Activated naive CD8-positive, alpha-beta T cell treated with anti-CD3 and anti-CD28 coated beads for 36 hours (primary cell): ENCODE data around the gene SNTG2. TPM values are rescaled to one million over a fixed set of nuclear protein-coding genes. Genes with fewer than 3 reads are reported as not detected.
"Not testable (repeated sequence)": the region's sequence is repeated elsewhere in the genome, so short reads cannot be mapped to it uniquely, and the experiment has no call there.

ENCODE experiments used
- DNase-seq: peaks from one replicate; pipeline ENCODE4 v3.0.0; 2021
- H3K27ac Mint-ChIP-seq: one replicate; pipeline ENCODE4 v1.8.0; 2022; ENCODE audit warnings: mild to moderate bottlenecking, moderate library complexity, mixed read lengths
- H3K27me3 Mint-ChIP-seq: one replicate; pipeline ENCODE4 v1.8.0; 2022; ENCODE audit warnings: mild to moderate bottlenecking, mixed read lengths
- H3K36me3 Mint-ChIP-seq: one replicate; pipeline ENCODE4 v1.8.0; 2021; ENCODE audit warnings: mild to moderate bottlenecking, mixed read lengths
- H3K4me1 Mint-ChIP-seq: one replicate; pipeline ENCODE4 v1.8.0; 2021; ENCODE audit warnings: mixed read lengths
- H3K4me3 Mint-ChIP-seq: one replicate; pipeline ENCODE4 v1.8.0; 2022; ENCODE audit warnings: mild to moderate bottlenecking, moderate library complexity, mixed read lengths
- H3K9me3 Mint-ChIP-seq: one replicate; pipeline ENCODE4 v1.8.0; 2022; ENCODE audit warnings: mixed read lengths
- total RNA-seq, 2 experiments: library from RNA; stranded (reverse); gene quantifications; one replicate each; pipeline ENCODE4 v1.2.3, GENCODE V29; 2021

The SNTG2 gene
- total RNA-seq, 2 experiments from 2014 or later: 3.6 to 3.8 TPM

- H3K36me3 Mint-ChIP-seq: no peaks in the 10 kb centered on the region
- no peak overlapping the region for H3K27ac Mint-ChIP-seq
- no peaks in the 10 kb centered on the region for H3K4me1 Mint-ChIP-seq
- no peaks in the 10 kb centered on the region for H3K9me3 Mint-ChIP-seq
- DNase-seq: no peak
- H3K4me3 Mint-ChIP-seq: no peak overlapping the region
- no peaks in the 10 kb centered on the region for H3K27me3 Mint-ChIP-seq
Observed at GRCh38 chr2:1227274-1227900, 276.7 kb downstream of the SNTG2 start.

GRCh38 chr2:1229596-1229995 is 278.9 kb downstream of the SNTG2 start:
- H3K9me3 Mint-ChIP-seq, H3K4me1 Mint-ChIP-seq, H3K27ac Mint-ChIP-seq, H3K36me3 Mint-ChIP-seq, DNase-seq, H3K27me3 Mint-ChIP-seq, H3K4me3 Mint-ChIP-seq: not testable (repeated sequence)

- Mint-ChIP-seq H3K27me3 (no peaks in the 10 kb centered on the region), H3K36me3 (no peaks in the 10 kb centered on the region), H3K27ac (no peak overlapping the region), H3K4me1 (no peaks in the 10 kb centered on the region), H3K4me3 (no peak overlapping the region), H3K9me3 (no peaks in the 10 kb centered on the region)
- DNase-seq: no peak
Observed at GRCh38 chr2:1230155-1230893, 279.7 kb downstream of the SNTG2 start.

GRCh38 chr2:1231466-1232063 is 280.9 kb downstream of the SNTG2 start:
- no peak overlapping the region for H3K4me3 Mint-ChIP-seq
- no peaks in the 10 kb centered on the region for H3K36me3 Mint-ChIP-seq
- H3K4me1 Mint-ChIP-seq: no peaks in the 10 kb centered on the region
- no peak overlapping the region for H3K27ac Mint-ChIP-seq
- no peaks in the 10 kb centered on the region for H3K9me3 Mint-ChIP-seq
- no peak for DNase-seq
- no peaks in the 10 kb centered on the region for H3K27me3 Mint-ChIP-seq

GRCh38 chr2:1233281-1233680 is 282.6 kb downstream of the SNTG2 start:
- no peaks in the 10 kb centered on the region for H3K9me3 Mint-ChIP-seq
- no peaks in the 10 kb centered on the region for H3K4me1 Mint-ChIP-seq
- H3K27me3 Mint-ChIP-seq: no peaks in the 10 kb centered on the region
- no peak overlapping the region for H3K27ac Mint-ChIP-seq
- no peaks in the 10 kb centered on the region for H3K36me3 Mint-ChIP-seq
- no peak overlapping the region for H3K4me3 Mint-ChIP-seq
- no peak for DNase-seq

GRCh38 chr2:1234731-1235308 is 284.2 kb downstream of the SNTG2 start:
- no peaks in the 10 kb centered on the region for H3K36me3 Mint-ChIP-seq
- H3K27ac Mint-ChIP-seq: no peak overlapping the region
- H3K9me3 Mint-ChIP-seq: no peaks in the 10 kb centered on the region
- no peak for DNase-seq
- no peak overlapping the region for H3K4me3 Mint-ChIP-seq
- no peaks in the 10 kb centered on the region for H3K27me3 Mint-ChIP-seq
- no peaks in the 10 kb centered on the region for H3K4me1 Mint-ChIP-seq

GRCh38 chr2:1235806-1236205 is 285.2 kb downstream of the SNTG2 start:
- Mint-ChIP-seq H3K36me3 (no peaks in the 10 kb centered on the region), H3K9me3 (no peaks in the 10 kb centered on the region), H3K27ac (no peak overlapping the region), H3K4me1 (no peaks in the 10 kb centered on the region), H3K27me3 (no peaks in the 10 kb centered on the region), H3K4me3 (no peak overlapping the region)
- no peak for DNase-seq

- Mint-ChIP-seq H3K4me1 (no peaks in the 10 kb centered on the region), H3K27ac (no peak overlapping the region), H3K36me3 (no peaks in the 10 kb centered on the region), H3K27me3 (no peaks in the 10 kb centered on the region), H3K9me3 (no peaks in the 10 kb centered on the region), H3K4me3 (no peak overlapping the region)
- DNase-seq: no peak
Observed at GRCh38 chr2:1236606-1237005, 286.0 kb downstream of the SNTG2 start.

GRCh38 chr2:1237783-1238182 is 287.1 kb downstream of the SNTG2 start:
- Mint-ChIP-seq H3K4me3 (no peak overlapping the region), H3K27me3 (no peaks in the 10 kb centered on the region), H3K4me1 (no peaks in the 10 kb centered on the region), H3K36me3 (no peaks in the 10 kb centered on the region), H3K27ac (no peak overlapping the region), H3K9me3 (no peaks in the 10 kb centered on the region)
- no peak for DNase-seq

- Mint-ChIP-seq H3K36me3 (no peaks in the 10 kb centered on the region), H3K9me3 (no peaks in the 10 kb centered on the region), H3K4me1 (no peaks in the 10 kb centered on the region), H3K27ac (no peak overlapping the region), H3K27me3 (no peaks in the 10 kb centered on the region), H3K4me3 (no peak overlapping the region)
- DNase-seq: no peak
Observed at GRCh38 chr2:1238598-1239138, 288.0 kb downstream of the SNTG2 start.

- Mint-ChIP-seq H3K4me1 (no peaks in the 10 kb centered on the region), H3K9me3 (no peaks in the 10 kb centered on the region), H3K4me3 (no peak overlapping the region), H3K27ac (no peak overlapping the region), H3K36me3 (no peaks in the 10 kb centered on the region), H3K27me3 (no peaks in the 10 kb centered on the region)
- DNase-seq: no peak
Observed at GRCh38 chr2:1245193-1245592, 294.5 kb downstream of the SNTG2 start.

GRCh38 chr2:1246239-1246638 is 295.6 kb downstream of the SNTG2 start:
- H3K9me3 Mint-ChIP-seq: no peaks in the 10 kb centered on the region
- no peaks in the 10 kb centered on the region for H3K27me3 Mint-ChIP-seq
- no peak overlapping the region for H3K4me3 Mint-ChIP-seq
- no peaks in the 10 kb centered on the region for H3K36me3 Mint-ChIP-seq
- DNase-seq: no peak
- H3K4me1 Mint-ChIP-seq: no peaks in the 10 kb centered on the region
- no peak overlapping the region for H3K27ac Mint-ChIP-seq

GRCh38 chr2:1246991-1247390 is 296.3 kb downstream of the SNTG2 start:
- Mint-ChIP-seq H3K27me3 (no peaks in the 10 kb centered on the region), H3K4me3 (no peak overlapping the region), H3K27ac (no peak overlapping the region), H3K36me3 (no peaks in the 10 kb centered on the region), H3K9me3 (no peaks in the 10 kb centered on the region), H3K4me1 (no peaks in the 10 kb centered on the region)
- no peak for DNase-seq

- Mint-ChIP-seq H3K27ac (no peak overlapping the region), H3K36me3 (no peaks in the 10 kb centered on the region)
Observed at GRCh38 chr2:1248187-1248586, 297.5 kb downstream of the SNTG2 start.

GRCh38 chr2:1249897-1250687 is 299.4 kb downstream of the SNTG2 start:
- Mint-ChIP-seq H3K4me3 (no peak overlapping the region), H3K27ac (no peak overlapping the region), H3K4me1 (no peaks in the 10 kb centered on the region), H3K27me3 (no peaks in the 10 kb centered on the region), H3K9me3 (no peaks in the 10 kb centered on the region), H3K36me3 (no peaks in the 10 kb centered on the region)
- no peak for DNase-seq

More at GRCh38 chr2:1248187-1248586, 297.5 kb downstream of the SNTG2 start:
- Mint-ChIP-seq H3K4me1 (no peaks in the 10 kb centered on the region), H3K9me3 (no peaks in the 10 kb centered on the region), H3K27me3 (no peaks in the 10 kb centered on the region), H3K4me3 (no peak overlapping the region)
- no peak for DNase-seq
